Measurements from ENCODE around the gene ACYP2.

ACYP2 gene

DNA sequence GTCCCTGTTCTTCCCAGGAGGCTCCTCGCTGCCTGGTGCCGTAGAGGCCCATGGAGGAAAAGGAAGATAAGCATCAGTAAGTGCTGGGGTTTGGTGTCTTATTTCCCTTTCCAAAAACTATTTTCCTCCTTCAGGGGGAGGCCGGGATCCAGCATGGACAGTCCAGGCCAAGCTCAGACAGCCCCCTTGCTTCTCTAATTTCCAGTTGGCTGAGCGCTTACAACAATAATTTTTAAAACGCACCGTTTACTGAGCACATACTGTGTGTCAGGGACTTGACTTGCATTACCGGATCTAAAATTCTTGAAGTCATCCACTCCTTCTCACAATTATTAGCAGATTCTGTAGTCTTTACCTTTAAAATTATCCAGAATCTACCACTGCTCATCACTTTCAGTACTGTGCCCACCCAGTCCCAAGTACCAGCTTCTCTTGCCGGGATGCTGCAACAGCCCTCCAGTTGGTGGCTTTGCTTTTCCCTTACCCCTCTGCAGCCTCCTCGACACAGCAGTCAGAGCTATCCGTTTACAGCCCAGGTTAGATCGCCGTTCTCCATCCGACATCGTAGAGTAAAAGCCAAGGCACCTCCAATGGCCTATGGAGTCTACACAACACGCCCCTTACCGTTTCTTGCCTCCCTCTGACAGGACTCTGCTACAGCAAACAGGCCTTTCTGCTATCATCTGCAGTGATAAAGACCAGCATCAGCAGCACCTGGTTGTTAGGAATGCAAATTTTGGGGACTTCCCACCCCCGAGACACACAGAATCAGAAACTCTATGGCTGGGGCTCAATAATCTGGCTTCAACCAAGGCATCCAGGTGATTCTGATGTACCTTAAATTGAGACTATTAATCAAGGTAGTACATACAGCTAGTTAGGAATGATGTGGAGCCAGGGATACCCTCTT lies 215.8 kb downstream of the ACYP2 start:
- DNase-seq, result no peak

- no peak for DNase-seq
Observed at GRCh38 chr2:54332386-54332785, 217.0 kb downstream of the ACYP2 start.

DNA sequence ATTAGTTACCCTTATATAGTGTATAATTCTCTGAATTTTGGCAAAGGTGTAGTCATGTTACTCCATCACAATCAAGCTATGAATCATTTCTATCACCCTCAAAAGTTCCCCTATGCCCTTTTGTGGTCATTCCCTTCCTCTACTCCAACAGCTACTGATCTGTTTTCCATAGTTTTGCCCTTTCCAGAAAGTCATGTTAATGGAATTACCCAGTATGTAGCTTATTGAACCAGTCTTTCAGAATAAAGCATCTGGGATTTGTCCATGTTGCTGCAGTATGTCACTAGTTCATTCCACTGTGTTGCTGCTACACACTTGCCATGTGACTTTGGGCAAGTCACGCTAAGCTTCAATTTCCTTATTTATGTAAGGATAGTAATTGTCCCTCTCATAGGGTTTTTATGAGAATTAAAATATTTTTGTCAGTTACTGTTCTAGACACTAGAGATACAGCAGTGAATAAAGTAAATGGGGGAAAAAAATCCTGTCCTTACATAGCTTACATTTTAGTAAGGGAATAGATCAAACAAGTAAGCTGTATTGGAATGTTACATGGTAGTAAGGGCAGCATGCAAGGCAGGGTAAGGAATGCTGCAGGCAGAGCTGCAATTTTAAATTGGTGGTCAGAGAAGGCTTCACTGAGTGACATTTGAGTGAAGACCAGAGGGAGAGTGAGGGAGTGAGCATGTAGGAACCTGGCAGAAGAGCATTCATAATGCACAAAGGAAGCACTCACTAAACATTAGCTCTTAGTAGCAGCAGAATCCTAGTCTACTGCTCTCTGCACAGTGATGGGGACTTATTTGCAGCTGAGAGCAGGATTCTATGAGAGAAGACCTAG lies 220.9 kb downstream of the ACYP2 start:
- no peak for DNase-seq

DNA sequence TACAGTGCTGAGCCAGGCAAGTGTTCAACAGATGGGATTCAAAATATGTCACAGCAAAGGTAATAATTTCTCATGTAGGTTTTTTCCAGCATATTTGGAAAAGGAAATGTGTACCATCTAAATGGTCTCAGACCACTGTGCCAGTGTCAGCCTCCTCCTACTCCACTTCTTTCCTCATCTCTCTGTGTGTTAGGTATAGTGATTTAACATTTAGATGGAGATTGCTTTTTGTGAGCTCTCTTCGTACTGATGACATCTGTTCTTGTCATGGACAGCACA lies 221.5 kb downstream of the ACYP2 start:
- no peak for DNase-seq

GRCh38 chr2:54341656-54342055 lies 226.2 kb downstream of the ACYP2 start:
- no peak for DNase-seq

GRCh38 chr2:54342603-54343002 lies 227.2 kb downstream of the ACYP2 start:
- no peak for DNase-seq

GRCh38 chr2:54347622-54348021 lies 232.2 kb downstream of the ACYP2 start:
- no peak for DNase-seq

- no peak for DNase-seq
Observed at GRCh38 chr2:54348646-54349045, 233.2 kb downstream of the ACYP2 start.

GRCh38 chr2:54350426-54350825 lies 235.0 kb downstream of the ACYP2 start:
- DNase-seq, result no peak

DNA sequence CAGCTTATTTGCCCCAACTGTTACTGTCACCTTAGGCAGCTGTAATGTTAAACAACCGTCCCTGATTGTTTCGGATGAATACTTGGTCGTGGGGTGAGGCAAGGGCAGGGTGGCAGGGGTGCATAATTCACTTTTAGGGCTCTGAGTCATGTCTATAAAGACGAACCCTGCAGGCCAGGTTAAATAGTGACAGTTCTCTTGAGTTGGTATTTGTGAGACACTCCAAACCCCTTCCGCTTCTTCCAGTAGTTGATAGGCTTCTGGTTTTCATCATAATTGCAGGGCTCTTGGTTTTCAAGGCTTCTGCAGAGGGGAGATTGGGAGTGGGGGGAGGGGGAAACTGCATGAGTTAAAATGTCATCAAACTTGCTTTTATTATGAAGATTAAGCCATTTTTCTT lies 237.8 kb downstream of the ACYP2 start:
- no peak for DNase-seq

All from DMS79 (cell line).